Sigmoid colon (tissue), 4 donors: ENCODE results near the gene OR5B12.

ENCODE experiments used
- CTCF ChIP-seq, 4 experiments: fragments of 450-650 bp in 3 of 4; fragments of 200-600 bp in 1 of 4; IDR thresholded peaks; one replicate each; pipeline ENCODE4 v1.5.1; 2016 to 2019; ENCODE audit warnings: antibody characterized with exemption in 4 of 4, mild to moderate bottlenecking in 3 of 4, moderate library complexity in 2 of 4
- EP300 ChIP-seq, 4 donors: sonication (generic); formaldehyde crosslinking; IDR thresholded peaks; one replicate each; pipeline ENCODE4 v1.6.1; 2017; ENCODE audit warnings: antibody characterized with exemption in 4 of 4
- POLR2A ChIP-seq, 2 donors: fragments of 450-650 bp; IDR thresholded peaks; one replicate each; pipeline ENCODE4 v1.6.1; 2016; ENCODE audit warnings: antibody characterized with exemption in 2 of 2, mild to moderate bottlenecking in 2 of 2, moderate library complexity in 2 of 2
- POLR2AphosphoS5 ChIP-seq, 4 donors: sonication (generic); formaldehyde crosslinking; IDR thresholded peaks; one replicate each; pipeline ENCODE4 v1.6.1; 2017; ENCODE audit warnings: antibody characterized with exemption in 4 of 4

- TF ChIP-seq POLR2A (IDR thresholded peaks at IDR 0.05) = no peak
- TF ChIP-seq CTCF (IDR thresholded peaks at IDR 0.05) = no peak
- no peak for TF ChIP-seq POLR2AphosphoS5 (IDR thresholded peaks at IDR 0.05)
- TF ChIP-seq EP300 (IDR thresholded peaks at IDR 0.05) = no peak
Measured at GRCh38 chr11:58392746-58393145, 49.3 kb downstream of the OR5B12 start.
